Measurements from ENCODE around the gene ANKRD33B. TPM values are rescaled to one million over a fixed set of nuclear protein-coding genes. Genes with fewer than 3 reads are reported as not detected.

Gene ANKRD33B
- total RNA-seq, 2 donors from 2014 or later = 2.0 to 4.8 TPM

- DNase-seq (no peak), ATAC-seq (no peak)
- intact Hi-C loops (cut with DNase I) = no loop called here
Measured at GRCh38 chr5:10642367-10642766, 78.5 kb downstream of the ANKRD33B start.

- ATAC-seq (no peak), DNase-seq (no peak)
- intact Hi-C loops (cut with DNase I) = no loop called here
Measured at GRCh38 chr5:10644192-10644591, 80.3 kb downstream of the ANKRD33B start.

DNA sequence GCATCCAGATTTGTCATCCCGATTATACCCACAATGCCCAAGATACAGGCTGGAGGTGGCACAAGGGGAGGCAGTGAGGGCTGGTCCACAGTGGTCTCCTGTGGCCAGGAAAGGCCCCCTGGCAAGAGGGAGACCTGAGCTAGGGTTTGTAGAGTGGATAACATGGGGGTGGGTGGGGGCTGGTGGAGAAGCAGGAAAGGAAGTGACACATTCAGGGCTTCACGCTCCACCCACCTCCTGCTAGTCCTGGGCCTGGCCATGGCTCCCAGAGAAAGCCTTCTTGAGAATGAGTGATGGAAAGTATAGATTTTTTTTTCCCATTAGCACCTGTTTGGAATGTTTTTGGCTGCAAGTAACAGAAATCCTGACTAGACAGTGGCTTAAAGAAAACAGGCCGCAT, 81.3 kb downstream of the ANKRD33B start:
- intact Hi-C loops (cut with DNase I) = no loop called here
- ATAC-seq (no peak), DNase-seq (no peak)

DNA sequence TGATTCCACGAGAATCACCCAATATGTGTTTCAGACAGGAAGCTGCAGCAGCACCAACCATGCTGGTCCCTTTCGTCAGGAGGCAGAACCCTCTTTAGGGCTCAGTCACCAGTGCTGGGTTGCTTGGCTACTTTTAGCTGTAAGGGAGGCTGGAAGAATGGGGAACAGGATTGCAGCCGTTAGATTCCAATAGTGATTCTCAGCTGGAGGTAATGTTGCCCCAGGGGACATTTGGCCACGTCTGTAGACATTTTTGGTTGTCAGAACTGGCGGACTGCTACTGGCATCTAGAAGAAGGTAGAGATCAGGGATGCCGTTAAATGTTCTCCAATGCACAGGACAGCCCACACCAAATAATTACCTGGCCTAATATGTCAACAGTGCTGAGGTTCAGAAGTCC, 81.8 kb downstream of the ANKRD33B start:
- no peak for DNase-seq
- no peak for ATAC-seq
- intact Hi-C loops (cut with DNase I) = no loop called here

GRCh38 chr5:10647640-10648039, 83.8 kb downstream of the ANKRD33B start:
- intact Hi-C loops (cut with DNase I) = no loop called here
- DNase-seq (no peak), ATAC-seq (no peak)

DNA sequence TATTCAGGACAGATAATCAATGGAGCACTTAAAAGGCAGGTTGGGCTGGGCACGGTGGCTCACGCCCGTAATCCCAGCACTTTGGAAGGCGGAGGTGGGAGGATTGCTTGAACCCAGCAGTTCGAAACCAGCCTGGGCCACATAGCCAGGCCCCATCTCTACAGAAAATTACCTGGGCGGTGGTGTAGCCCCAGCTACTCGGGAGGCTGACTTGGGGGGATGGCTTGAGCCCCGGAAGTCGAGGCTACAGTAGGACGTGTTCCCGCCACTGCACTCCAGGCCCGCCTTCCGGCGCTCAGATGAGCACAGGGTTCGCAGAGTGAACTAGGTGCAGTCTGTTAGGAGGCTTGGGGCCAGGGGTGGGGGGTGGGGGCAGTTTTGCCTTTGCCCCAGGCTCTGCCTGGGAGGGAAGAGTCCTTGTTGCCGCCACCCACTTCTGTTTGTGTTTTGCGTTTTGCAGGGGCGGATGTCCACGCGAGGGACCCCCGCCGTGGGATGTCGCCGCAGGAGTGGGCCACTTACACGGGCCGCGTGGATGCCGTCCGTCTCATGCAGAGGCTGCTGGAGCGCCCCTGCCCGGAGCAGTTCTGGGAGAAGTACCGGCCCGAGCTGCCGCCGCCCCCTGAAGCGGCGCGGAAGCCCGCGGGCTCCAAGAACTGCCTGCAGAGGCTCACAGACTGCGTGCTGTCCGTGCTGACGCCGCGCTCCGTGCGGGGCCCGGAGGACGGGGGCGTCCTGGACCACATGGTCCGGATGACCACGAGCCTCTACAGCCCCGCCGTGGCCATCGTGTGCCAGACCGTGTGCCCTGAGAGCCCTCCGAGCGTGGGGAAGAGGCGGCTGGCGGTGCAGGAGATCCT, 85.2 kb downstream of the ANKRD33B start:
- DNase-seq (no peak), ATAC-seq (no peak)

DNA sequence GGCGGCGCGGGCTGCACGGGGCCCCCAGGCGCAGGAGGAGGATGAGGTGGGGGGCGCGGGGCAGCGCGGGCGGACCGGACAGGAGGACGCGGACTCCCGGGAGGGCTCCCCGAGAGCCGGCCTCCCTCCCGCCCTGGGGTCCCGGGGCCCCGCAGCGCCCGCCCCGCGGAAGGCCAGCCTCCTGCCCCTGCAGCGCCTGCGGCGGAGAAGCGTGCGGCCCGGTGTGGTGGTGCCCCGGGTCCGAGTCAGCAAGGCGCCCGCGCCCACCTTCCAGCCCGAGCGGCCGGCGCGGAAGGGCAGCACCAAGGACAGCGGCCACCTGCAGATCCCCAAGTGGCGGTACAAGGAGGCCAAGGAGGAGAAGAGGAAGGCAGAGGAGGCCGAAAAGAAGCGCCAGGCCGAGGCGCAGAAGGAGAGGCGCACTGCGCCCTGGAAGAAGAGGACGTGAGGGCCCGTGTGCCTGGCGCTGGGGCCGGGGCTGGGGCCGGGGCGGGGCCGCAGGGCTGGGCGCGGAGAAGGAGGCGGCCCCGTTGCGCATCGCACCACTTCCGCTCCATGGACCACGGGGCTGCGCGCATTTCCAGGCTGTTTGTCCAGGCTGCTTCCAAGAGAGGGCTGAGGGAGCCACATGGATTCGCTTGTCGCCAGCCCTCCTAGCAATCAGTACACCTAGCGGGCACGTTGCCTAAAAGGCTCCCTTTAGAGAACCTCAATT, 86.0 kb downstream of the ANKRD33B start:
- intact Hi-C loops (cut with DNase I) = no loop called here
- ATAC-seq (no peak), DNase-seq (no peak)

More for the DNA sequence above, 85.2 kb downstream of the ANKRD33B start:
- intact Hi-C loops (cut with DNase I) = no loop called here

GRCh38 chr5:10652151-10652550, 88.3 kb downstream of the ANKRD33B start:
- intact Hi-C loops (cut with DNase I) = no loop called here
- no peak for DNase-seq
- no peak for ATAC-seq

GRCh38 chr5:10652606-10653005, 88.7 kb downstream of the ANKRD33B start:
- no peak for DNase-seq
- intact Hi-C loops (cut with DNase I) = no loop called here
- no peak for ATAC-seq

- intact Hi-C loops (cut with DNase I) = no loop called here
- DNase-seq (peak; percentile 65), ATAC-seq (peak; percentile 66 to 84)
Measured at GRCh38 chr5:10653043-10653442, 89.2 kb downstream of the ANKRD33B start.

- ATAC-seq = peak in 1 of 2 donors; percentile 8
- intact Hi-C loops (cut with DNase I) = no loop called here
- DNase-seq = no peak
Measured at GRCh38 chr5:10653751-10654400, 90.0 kb downstream of the ANKRD33B start.

- no peak for ATAC-seq
- intact Hi-C loops (cut with DNase I) = no loop called here
- no peak for DNase-seq
Measured at GRCh38 chr5:10654566-10654965, 90.7 kb downstream of the ANKRD33B start.

GRCh38 chr5:10655161-10655971, 91.5 kb downstream of the ANKRD33B start:
- intact Hi-C loops (cut with DNase I) = no loop called here
- no peak for ATAC-seq
- no peak for DNase-seq

- DNase-seq (no peak), ATAC-seq (no peak)
- intact Hi-C loops (cut with DNase I) = no loop called here
Measured at GRCh38 chr5:10655972-10656830, 92.3 kb downstream of the ANKRD33B start.

GRCh38 chr5:10658265-10658664, 94.4 kb downstream of the ANKRD33B start:
- intact Hi-C loops (cut with DNase I) = no loop called here
- DNase-seq (no peak), ATAC-seq (no peak)

DNA sequence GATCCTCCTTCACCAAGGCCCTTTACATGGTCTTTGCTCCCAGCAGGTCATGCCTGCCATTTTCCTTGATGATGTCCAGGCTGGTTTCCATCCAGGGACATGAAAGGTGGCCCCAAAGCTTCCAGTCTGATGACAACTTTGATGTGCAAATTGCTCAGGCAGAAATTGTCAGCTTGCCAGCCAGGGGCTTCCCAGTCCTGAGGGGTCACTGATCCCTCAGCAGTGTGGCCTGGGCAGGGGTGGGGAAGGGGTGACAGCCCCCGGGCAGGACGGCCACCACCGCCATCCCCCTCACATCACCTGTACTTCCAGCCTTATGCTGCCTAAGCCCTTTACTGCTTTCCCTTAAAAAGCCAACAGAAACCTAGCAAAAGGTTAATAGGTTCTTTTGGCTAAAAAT, 96.3 kb downstream of the ANKRD33B start:
- no peak for DNase-seq
- ATAC-seq = no peak
- intact Hi-C loops (cut with DNase I) = no loop called here

- DNase-seq = no peak
- ATAC-seq = no peak
- intact Hi-C loops (cut with DNase I) = no loop called here
Measured at GRCh38 chr5:10660720-10661387, 97.0 kb downstream of the ANKRD33B start.

GRCh38 chr5:10661401-10661800, 97.5 kb downstream of the ANKRD33B start:
- DNase-seq (no peak), ATAC-seq (no peak)
- intact Hi-C loops (cut with DNase I) = no loop called here

Data from left cardiac atrium (tissue), 4 donors.